Ovary (tissue), 9 donors: ENCODE measurements around the gene ZNF708. TPM values are rescaled to one million over a fixed set of nuclear protein-coding genes. Genes with fewer than 3 reads are reported as not detected.

Experiments
- DNase-seq, 5 donors: peaks; one replicate each; pipeline ENCODE4 v3.0.0-alpha.2; 2019 to 2020
- H3K27ac ChIP-seq, 2 donors: fragments of 200-600 bp; one replicate each; pipeline versions ENCODE4 v1.5.1 to v1.8.0; 2019 to 2022
- H3K27me3 ChIP-seq: fragments of 200-600 bp; one replicate; pipeline ENCODE4 v1.8.0; 2022
- H3K36me3 ChIP-seq: fragments of 200-600 bp; sonication (generic); one replicate; pipeline ENCODE4 v1.5.1; 2019
- H3K4me1 ChIP-seq: one replicate; pipeline ENCODE4 v1.8.1; 2013; ENCODE audit warnings: mild to moderate bottlenecking, moderate library complexity; ENCODE audit not compliant: insufficient read depth
- H3K4me3 ChIP-seq: fragments of 200-600 bp; sonication (generic); one replicate; pipeline ENCODE4 v1.5.1; 2017
- H3K9me3 ChIP-seq, 2 donors: fragments of 200-600 bp in 1 of 2; sonication (generic) in 1 of 2; one replicate each; pipeline versions ENCODE4 v1.5.1 to v1.8.1; 2013 to 2019; ENCODE audit warnings: mild to moderate bottlenecking in 1 of 2, moderate library complexity in 1 of 2
- CTCF ChIP-seq, 3 donors: fragments of 450-650 bp in 2 of 3; fragments of 200-600 bp in 1 of 3; IDR thresholded peaks; one replicate each; pipeline versions ENCODE4 v1.5.1 to v1.8.0; 2016 to 2022; ENCODE audit warnings: antibody characterized with exemption in 3 of 3, mild to moderate bottlenecking in 1 of 3
- EP300 ChIP-seq: sonication (generic); formaldehyde crosslinking; IDR thresholded peaks from one replicate; pipeline ENCODE4 v1.6.1; 2017; ENCODE audit warnings: antibody characterized with exemption
- POLR2A ChIP-seq: fragments of 450-650 bp; IDR thresholded peaks from one replicate; pipeline ENCODE4 v1.6.1; 2017; ENCODE audit warnings: antibody characterized with exemption, mild to moderate bottlenecking, moderate library complexity
- WGBS, 3 donors: extraction: QIAGEN DNeasy Blood & Tissue Kit in 1 of 3; methylation state at CpG; one replicate each; pipeline versions ENCODE4 v1.1.5 to v1.1.7; 2013 to 2017; 5-methylcytosine and 5-hydroxymethylcytosine counted together
- intact Hi-C, 4 donors: fragments of 100-400 bp; cut with DNase I; formaldehyde crosslinking; loops; one replicate each; pipeline versions ENCODE4 v1.11.0 to v1.15.1; 2022 to 2023
- polyA plus RNA-seq, 2 donors: library from polyadenylated mRNA; stranded (reverse); fragments of 200-250 nt in 1 of 2; fragments of 350-450 nt in 1 of 2; fragmentation: Illumina TruSeq in 1 of 2; extraction: RNeasy Lipid Tissue Mini Kit (QIAGEN cat#74804) in 1 of 2; gene quantifications; one replicate each; pipeline ENCODE4 v1.2.3, GENCODE V29; 2013 to 2014
- total RNA-seq, 7 donors: library from RNA; depleted of rRNA in 2 of 7; stranded (reverse); fragments of >200 nt in 2 of 7; fragmentation: NEBNext Ultra II Directional in 3 of 7; extraction: Animal tissue kit (Norgen Biotek cat#: 25700) in 3 of 7; gene quantifications; one replicate each; pipeline versions ENCODE4 v1.1.0 to v1.2.4, GENCODE V29; 2016 to 2023
- donor health status: DM: no; HTN: no; CAD: no; lungs with moderate emphysema.
- donor health status: DM: no; HTN: no; CAD: no.
- donor health status: Bipolar disorder and iron deficiency.
- donor health status: DM: yes; HTN: yes; CAD: no.
- donor health status: DM: no; HTN: no; CAD: no.
- donor health status: DM: yes; HTN: yes; CAD: no.

ZNF708 gene
- total and polyA plus RNA-seq, 9 donors: 11.4 to 56.5 (median 22.9) TPM

GRCh38 chr19:21335721-21336120 is 6.5 kb upstream of the ZNF708 start:
- no peak for DNase-seq
- WGBS, 3 donors: 48 to 72% (median 50%) methylated on average over 2 of the region's 2 CpGs
- no peak overlapping the region for H3K4me3 ChIP-seq
- TF ChIP-seq EP300 (no peak), POLR2A (no peak), CTCF (IDR thresholded peaks at IDR 0.05) (no peak)
- H3K27ac ChIP-seq: no peak overlapping the region
- H3K9me3 ChIP-seq: no peaks in the 10 kb centered on the region
- H3K4me1 ChIP-seq: no peaks in the 10 kb centered on the region
- intact Hi-C loops: no loop called here
- H3K36me3 ChIP-seq: no peaks in the 10 kb centered on the region
- H3K27me3 ChIP-seq: no peaks in the 10 kb centered on the region

- TF ChIP-seq CTCF (IDR thresholded peaks at IDR 0.05): no peak
- TF ChIP-seq EP300: no peak
- no peak for TF ChIP-seq POLR2A
- Histone ChIP-seq H3K27ac (peak overlapping the region in 1 of 2 donors; percentile 96), H3K27me3 (no peaks in the 10 kb centered on the region), H3K4me3 (peak overlapping the region; percentile 78), H3K36me3 (no peaks in the 10 kb centered on the region), H3K4me1 (peaks cover 11% of the 10 kb centered on the region), H3K9me3 (no peaks in the 10 kb centered on the region)
- intact Hi-C loops: no loop called here
- WGBS, 3 donors: 1 to 2% (median 2%) methylated on average over 6 of the region's 6 CpGs
- no peak for DNase-seq
Measured at GRCh38 chr19:21328406-21328805, 804 bp downstream of the ZNF708 start.

- TF ChIP-seq CTCF (IDR thresholded peaks at IDR 0.05) (no peak), EP300 (no peak), POLR2A (no peak)
- Histone ChIP-seq H3K9me3 (no peaks in the 10 kb centered on the region), H3K36me3 (no peaks in the 10 kb centered on the region), H3K27ac (no peak overlapping the region), H3K4me3 (no peak overlapping the region), H3K27me3 (no peaks in the 10 kb centered on the region), H3K4me1 (peaks cover 13% of the 10 kb centered on the region)
- intact Hi-C loops: no loop called here
- DNase-seq: no peak
- WGBS, 3 donors: 97 to 98% (median 97%) methylated on average over 2 of the region's 2 CpGs
Measured at GRCh38 chr19:21326169-21326568, 3.0 kb downstream of the ZNF708 start.

- H3K36me3 ChIP-seq: no peaks in the 10 kb centered on the region
- no peaks in the 10 kb centered on the region for H3K9me3 ChIP-seq
- no peak for DNase-seq
- peaks cover 14% of the 10 kb centered on the region for H3K4me1 ChIP-seq
- no peak for TF ChIP-seq POLR2A
- no peak for TF ChIP-seq EP300
- no peak for TF ChIP-seq CTCF (IDR thresholded peaks at IDR 0.05)
- H3K27ac ChIP-seq: peak overlapping the region in 1 of 2 donors; percentile 65
- no peak overlapping the region for H3K4me3 ChIP-seq
- intact Hi-C loops: no loop called here
- H3K27me3 ChIP-seq: no peaks in the 10 kb centered on the region
- 20 to 26% (median 24%) methylated on average over 2 of the region's 2 CpGs for WGBS, 3 donors
Measured at GRCh38 chr19:21323000-21323399, 6.2 kb downstream of the ZNF708 start.

- TF ChIP-seq POLR2A: no peak
- no peak for TF ChIP-seq CTCF (IDR thresholded peaks at IDR 0.05)
- Histone ChIP-seq H3K36me3 (no peaks in the 10 kb centered on the region), H3K27me3 (no peaks in the 10 kb centered on the region), H3K4me1 (peaks cover 19% of the 10 kb centered on the region), H3K27ac (peak overlapping the region in 1 of 2 donors; percentile 65), H3K9me3 (no peaks in the 10 kb centered on the region), H3K4me3 (no peak overlapping the region)
- peak in 2 of 5 donors; percentile 19 to 24 for DNase-seq
- intact Hi-C loops: no loop called here
- WGBS, 3 donors: 60 to 68% (median 64%) methylated on average over 8 of the region's 8 CpGs
Measured at GRCh38 chr19:21322528-21322927, 6.7 kb downstream of the ZNF708 start.
